GM21526 (cell line): ENCODE data around the gene TAS2R40.
"Not testable (repeated sequence)": the region's sequence is repeated elsewhere in the genome, so short reads cannot be mapped to it uniquely, and the experiment has no call there.

Experiments
- ATAC-seq: cut with Tn5 transposase; IDR thresholded peaks from one replicate; pipeline ENCODE4 v1.9.1; 2021; ENCODE audit warnings: moderate library complexity; ENCODE audit not compliant: unreplicated experiment, low FRiP score

TAS2R40 gene

GRCh38 chr7:143221737-143222136 is at the start of gene TAS2R40:
Gene TAS2R40, plus strand, starts transcription at chr7:143222037. Its CDS starts 42 bp downstream, at chr7:143222079.
- ATAC-seq: no peak

GRCh38 chr7:143172354-143172753 is 49.5 kb upstream of the TAS2R40 start:
- ATAC-seq: no peak

GRCh38 chr7:143176128-143176527 is 45.7 kb upstream of the TAS2R40 start:
- no peak for ATAC-seq

GRCh38 chr7:143177374-143178119 is 44.3 kb upstream of the TAS2R40 start:
- ATAC-seq: no peak

GRCh38 chr7:143180771-143181170 is 41.1 kb upstream of the TAS2R40 start:
- ATAC-seq: not testable (repeated sequence)

- ATAC-seq: no peak
Observed at GRCh38 chr7:143181349-143181748, 40.5 kb upstream of the TAS2R40 start.

- ATAC-seq: no peak
Observed at GRCh38 chr7:143183024-143183423, 38.8 kb upstream of the TAS2R40 start, which contains the start of gene TAS2R39. Gene TAS2R39, plus strand, starts transcription at chr7:143183419. Its CDS starts 0 bp downstream, at chr7:143183419.

GRCh38 chr7:143185551-143185950 is 36.3 kb upstream of the TAS2R40 start:
- no peak for ATAC-seq

- ATAC-seq: no peak
Observed at GRCh38 chr7:143188994-143189393, 32.8 kb upstream of the TAS2R40 start.

GRCh38 chr7:143193880-143194279 is 28.0 kb upstream of the TAS2R40 start:
- ATAC-seq: no peak

- ATAC-seq: no peak
Observed at GRCh38 chr7:143199040-143199439, 22.8 kb upstream of the TAS2R40 start.

GRCh38 chr7:143202161-143202560 is 19.7 kb upstream of the TAS2R40 start:
- ATAC-seq: no peak

GRCh38 chr7:143203386-143203785 is 18.5 kb upstream of the TAS2R40 start:
- ATAC-seq: no peak

- peak; percentile 77 for ATAC-seq
Observed at GRCh38 chr7:143205560-143206293, 16.1 kb upstream of the TAS2R40 start.

- no peak for ATAC-seq
Observed at GRCh38 chr7:143210541-143210940, 11.3 kb upstream of the TAS2R40 start.

- not testable (repeated sequence) for ATAC-seq
Observed at GRCh38 chr7:143213478-143213877, 8.4 kb upstream of the TAS2R40 start.

- ATAC-seq: peak; percentile 92
Observed at GRCh38 chr7:143214789-143215679, 6.8 kb upstream of the TAS2R40 start.

GRCh38 chr7:143216151-143216550 is 5.7 kb upstream of the TAS2R40 start:
- ATAC-seq: no peak

- ATAC-seq: no peak
Observed at GRCh38 chr7:143216686-143217085, 5.2 kb upstream of the TAS2R40 start.

- no peak for ATAC-seq
Observed at GRCh38 chr7:143217806-143218205, 4.0 kb upstream of the TAS2R40 start.

GRCh38 chr7:143221286-143221685 is 551 bp upstream of the TAS2R40 start:
- ATAC-seq: no peak
